Epithelial cell of prostate (primary cell): Measurements from ENCODE around the gene PTCD3.
A peak's percentile ranks its signal among the peaks of the same experiment; 100 is the strongest.

Experiments
- DNase-seq: peaks from one replicate; pipeline ENCODE4 v3.0.0-alpha.2; 2011; ENCODE audit warnings: low read depth, low spot score
- H3K27ac ChIP-seq: fragments of 450-650 bp; 2 replicates; pipeline ENCODE4 v1.5.1; 2017; ENCODE audit warnings: mild to moderate bottlenecking

The PTCD3 gene

DNA sequence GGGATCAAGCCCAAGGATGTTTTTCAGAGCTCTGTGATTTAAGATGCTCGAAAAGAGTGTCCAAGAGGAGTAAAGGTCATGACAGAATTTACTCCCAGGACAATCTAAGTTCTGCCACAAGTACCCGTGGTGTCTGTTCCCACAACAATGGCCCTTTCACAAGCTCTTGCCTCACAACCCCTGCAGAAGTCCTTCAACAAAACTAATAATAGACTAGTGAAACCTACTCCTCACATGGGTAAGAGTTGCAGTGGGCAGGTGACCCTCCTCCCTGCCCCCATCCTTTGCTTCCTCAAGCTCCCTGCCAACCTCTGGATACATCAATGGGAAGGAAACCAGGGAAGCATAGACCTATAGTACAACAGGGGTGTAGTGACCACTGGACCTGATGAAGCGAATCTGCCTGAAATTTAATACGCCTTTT lies 34.9 kb downstream of the PTCD3 start:
- H3K27ac ChIP-seq, result no peak overlapping the region

DNA sequence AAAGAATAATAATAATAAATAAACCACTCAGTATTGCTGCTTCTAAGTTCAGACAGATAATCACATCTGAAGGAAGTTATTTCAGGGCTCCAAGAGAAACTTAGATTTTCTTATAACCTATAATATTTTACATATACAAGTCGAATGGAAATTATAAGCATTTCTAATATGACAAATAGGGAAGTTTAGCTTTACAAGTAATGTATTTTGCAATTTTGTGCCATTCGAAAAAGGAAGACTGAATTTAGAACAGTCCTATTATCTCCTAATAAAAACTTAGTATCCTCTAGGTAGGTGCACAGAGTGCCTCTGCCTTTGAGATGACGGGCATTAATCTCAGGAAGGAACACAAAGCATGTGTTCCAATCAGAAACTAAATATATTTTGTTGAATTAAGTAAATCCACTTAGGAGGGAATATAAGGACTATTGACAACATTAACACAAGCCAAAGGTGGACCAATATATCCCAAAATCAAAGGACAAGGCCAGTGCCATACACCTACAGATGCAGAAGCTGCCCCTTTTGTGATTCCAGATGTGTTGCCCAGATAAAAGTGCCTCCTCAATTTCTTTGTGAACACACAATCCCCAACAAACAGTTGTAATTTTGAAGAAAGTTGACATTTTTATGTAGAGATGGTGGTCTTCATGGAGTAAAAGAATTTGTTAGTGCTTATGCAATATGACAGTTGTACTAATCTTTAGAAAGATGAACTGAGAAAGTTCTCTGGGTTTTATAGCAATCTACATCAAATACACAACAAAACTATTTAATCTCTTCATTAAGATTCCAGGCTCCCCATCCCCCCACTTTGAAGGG lies 36.6 kb downstream of the PTCD3 start:
- no peak for DNase-seq

More for the DNA sequence above, 34.9 kb downstream of the PTCD3 start:
- DNase-seq, result no peak

DNA sequence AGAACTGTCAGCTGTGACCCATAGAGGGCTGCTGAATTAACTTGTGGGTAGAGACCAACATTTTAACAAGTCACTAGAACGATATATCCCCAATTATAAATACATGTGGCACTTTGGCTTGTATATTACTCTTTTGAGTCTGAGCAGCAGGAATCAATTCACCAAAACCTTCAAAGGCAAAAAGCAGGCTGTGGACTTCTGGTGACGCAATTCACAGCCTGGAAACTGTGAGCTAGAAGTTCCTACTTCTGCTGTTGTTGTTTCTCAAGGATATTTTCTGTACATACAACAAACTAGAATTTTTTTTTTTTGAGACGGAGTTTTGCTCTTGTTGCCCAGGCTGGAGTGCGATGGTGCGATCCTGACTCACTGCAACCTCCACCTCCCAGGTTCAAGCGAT lies 37.3 kb downstream of the PTCD3 start:
- no peak overlapping the region for H3K27ac ChIP-seq
- no peak for DNase-seq

More for the DNA sequence above, 36.6 kb downstream of the PTCD3 start:
- H3K27ac ChIP-seq, result no peak overlapping the region

DNA sequence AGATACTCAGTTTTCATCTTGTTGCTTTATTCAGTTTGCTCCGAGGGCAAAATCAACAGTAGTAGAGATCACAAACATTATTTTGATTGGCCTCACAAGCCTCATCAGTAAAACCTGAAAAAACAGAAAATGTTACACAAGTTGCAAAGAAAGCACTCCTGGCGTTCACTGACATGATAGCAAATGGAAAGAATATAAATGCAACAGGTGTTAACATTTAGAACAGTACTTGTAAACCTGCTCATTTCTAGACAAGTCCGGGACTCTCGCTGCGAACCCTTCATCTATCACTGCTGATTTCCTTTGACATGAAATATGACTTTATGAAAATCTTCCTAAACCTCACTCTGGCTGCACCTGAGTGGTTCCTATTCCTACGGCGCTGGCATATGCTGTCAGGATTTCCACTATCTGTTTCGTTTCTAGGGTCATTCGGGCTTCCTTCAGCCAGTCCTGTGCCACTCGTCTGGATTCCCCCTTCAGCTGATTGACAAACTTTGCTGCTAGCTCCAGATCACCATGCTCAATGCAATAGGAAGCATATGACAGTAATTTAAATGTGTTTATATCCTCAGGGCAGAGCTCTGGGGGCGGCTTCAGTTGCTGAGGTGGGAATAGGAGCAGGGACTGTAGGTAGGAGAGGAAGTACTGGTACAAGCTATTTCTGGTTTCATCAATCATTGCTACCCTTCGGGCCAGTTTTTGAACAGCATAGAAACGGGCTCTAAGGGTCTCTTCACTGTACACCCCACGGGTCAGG lies 38.1 kb downstream of the PTCD3 start:
- DNase-seq, result no peak
- no peak overlapping the region for H3K27ac ChIP-seq

DNA sequence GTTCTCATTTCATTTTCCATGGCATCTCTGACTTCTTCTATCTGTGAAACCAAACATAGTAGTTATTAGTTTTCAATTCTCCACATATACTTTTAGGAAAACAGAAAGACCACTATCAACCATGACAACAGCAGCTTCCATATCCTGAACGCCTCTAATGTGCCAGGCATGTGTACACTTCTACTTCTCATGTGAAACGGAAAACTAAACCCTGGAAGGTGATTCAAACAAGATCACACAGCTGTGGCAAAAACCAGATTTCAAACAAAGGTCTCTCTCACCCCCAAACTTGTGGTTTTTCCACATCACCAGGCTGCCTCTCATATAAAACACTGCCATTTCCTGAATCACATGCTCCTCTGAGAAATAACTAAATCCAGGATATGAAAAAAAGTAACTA lies 41.8 kb downstream of the PTCD3 start:
- H3K27ac ChIP-seq, result no peak overlapping the region
- no peak for DNase-seq

DNA sequence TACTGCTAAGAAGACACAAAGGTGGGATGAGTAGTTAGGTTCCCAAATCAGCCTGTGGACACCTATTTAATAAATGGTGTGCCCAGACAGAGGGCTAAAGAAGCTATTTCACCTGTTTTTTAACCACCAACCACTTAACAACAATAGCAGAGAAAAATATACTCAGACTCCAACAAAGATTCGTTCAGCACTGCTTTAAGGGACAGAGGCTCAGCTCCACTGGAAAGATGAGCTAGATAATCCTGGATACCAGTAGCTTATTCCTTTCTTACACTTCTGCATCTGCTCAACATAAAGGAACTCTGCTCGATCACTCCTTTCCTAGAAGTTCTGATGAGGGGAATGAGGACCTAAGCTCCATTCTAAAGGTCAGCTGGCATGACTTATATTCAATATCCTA lies 44.5 kb downstream of the PTCD3 start:
- no peak overlapping the region for H3K27ac ChIP-seq
- no peak for DNase-seq

DNA sequence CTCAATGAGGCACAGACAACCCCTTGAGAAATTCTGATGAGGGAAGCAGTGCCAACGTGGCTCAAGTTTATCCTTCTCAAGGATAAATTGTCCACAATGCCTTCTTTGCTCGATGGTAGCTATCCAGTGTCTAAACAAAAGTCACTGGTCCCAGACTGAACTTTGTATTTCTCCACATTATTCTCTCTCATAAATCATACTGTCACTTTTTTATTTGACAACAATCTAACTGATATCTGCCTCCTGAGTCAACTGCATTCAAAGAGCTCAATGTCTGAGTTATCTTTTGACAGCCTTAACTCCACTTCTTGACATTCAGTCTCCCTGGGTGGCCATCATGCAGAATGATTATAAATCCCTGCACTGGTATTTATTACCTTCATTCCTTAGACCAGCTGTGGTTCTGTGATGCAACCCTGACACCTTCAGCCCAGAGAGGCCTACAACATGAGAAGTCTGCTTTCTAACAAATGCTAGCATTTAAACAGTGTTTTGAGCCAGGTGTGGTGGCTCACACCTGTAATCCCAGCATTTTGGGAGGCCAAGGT lies 51.0 kb downstream of the PTCD3 start:
- no peak for DNase-seq
- H3K27ac ChIP-seq, result no peak overlapping the region

DNA sequence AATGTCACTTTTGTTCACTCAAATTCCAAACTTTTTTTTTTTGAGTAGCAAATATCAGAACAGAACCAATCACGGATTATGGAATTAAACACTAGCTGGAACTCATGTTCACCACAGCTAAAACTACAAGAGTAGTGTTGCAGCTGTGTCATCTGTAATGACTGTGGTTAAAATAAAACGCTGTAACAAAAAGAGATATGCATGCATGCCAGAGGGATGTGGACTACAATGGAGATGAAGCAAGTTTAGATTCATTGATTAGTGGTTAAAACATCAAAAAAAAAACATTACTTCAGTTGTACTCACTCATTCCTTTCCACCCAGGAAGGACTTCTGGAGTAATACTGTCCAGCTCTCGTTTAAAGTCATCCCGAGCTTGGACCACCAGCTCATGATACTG lies 52.3 kb downstream of the PTCD3 start:
- no peak overlapping the region for H3K27ac ChIP-seq
- no peak for DNase-seq

DNA sequence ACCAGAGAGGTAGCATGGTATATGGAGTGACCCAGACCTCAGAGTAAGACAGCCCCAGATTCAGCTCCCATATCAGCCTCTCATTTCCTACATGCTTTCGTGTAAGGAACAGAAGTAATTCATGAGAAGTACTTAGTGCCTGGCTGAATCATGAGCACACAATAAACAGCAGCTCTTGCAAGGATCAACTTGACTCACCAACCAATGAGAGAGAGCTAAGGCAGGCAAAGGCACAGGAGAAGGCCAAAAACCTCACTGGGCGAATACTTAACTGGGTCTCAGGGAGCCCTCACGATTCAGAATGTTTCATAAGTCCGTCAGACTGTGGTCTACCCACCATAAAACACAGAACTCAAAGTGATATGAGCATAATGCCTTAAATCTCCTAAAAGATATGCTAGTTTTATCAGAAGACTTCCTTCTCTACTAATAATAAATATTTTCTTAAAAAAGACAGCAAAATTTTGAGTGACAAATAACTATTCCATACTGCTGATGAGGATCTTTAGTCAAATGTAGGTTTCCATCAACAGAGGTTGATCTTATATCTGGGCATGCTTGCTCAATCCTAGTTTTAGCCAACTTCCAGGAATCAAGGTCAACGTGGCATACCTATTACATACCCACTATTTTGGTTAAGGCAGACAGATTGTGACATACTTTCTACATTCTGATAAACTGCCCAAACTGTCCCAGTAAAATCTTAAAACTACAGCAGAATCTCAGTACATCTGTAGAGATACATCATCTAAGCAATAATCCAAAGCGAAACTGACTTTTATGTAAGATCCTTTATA lies 54.3 kb downstream of the PTCD3 start:
- H3K27ac ChIP-seq, result no peak overlapping the region
- DNase-seq, result no peak

DNA sequence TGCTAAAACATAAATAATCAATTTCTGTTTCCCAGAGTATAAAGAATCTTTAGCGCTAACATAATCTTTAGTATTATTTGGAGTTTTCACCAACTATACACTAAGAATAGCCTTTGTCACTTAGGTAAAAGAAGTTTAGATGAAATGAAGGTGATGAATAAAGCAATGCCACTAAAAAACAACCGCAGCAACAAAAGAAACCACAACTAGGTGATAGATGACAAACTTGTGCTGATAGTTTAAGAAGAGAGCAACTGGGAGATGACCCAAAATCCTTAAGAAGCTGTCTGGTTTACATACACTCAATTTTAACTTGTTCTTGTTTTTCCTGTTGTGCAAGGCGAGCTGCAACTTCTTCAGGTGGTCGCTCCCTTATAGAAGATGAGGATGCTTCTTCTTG lies 64.4 kb downstream of the PTCD3 start:
- no peak overlapping the region for H3K27ac ChIP-seq
- no peak for DNase-seq

DNA sequence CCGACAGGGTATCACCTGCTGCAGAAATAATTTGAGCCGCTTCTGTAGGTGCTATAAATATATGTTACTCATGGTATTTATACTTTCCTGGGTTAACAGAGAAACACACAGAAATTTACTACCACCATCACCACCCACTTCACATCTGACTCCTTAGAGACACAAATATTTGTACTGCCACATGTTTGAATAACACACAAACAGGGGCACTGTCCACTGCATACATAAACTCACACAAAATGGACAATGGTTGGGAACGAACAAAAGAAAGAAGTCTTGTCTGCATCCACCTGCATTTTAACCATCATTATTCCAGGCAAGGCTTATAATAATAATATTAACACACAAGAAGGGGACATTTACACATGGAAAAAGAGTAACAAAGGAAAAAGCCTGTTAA lies 65.3 kb downstream of the PTCD3 start:
- no peak for DNase-seq
- H3K27ac ChIP-seq, result no peak overlapping the region

DNA sequence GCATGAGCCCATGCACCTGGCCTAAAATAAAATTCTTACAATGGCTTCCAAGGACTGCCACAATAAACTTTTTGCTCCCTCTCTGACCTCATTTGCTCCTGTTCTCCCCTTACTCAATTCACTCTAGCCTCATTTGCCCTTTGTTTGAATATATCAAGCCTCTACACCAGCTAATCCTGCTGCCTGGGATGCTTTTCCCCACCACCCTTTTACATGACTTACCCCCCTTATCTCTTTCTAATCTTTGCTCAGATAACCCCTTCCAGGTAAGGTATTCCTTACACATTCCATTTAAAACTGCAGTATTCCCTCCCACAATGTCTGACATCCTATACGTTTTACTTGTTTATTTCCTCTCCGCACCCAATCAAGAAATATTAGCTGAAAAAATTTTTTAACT lies 66.6 kb downstream of the PTCD3 start:
- DNase-seq, result no peak
- H3K27ac ChIP-seq, result no peak overlapping the region

DNA sequence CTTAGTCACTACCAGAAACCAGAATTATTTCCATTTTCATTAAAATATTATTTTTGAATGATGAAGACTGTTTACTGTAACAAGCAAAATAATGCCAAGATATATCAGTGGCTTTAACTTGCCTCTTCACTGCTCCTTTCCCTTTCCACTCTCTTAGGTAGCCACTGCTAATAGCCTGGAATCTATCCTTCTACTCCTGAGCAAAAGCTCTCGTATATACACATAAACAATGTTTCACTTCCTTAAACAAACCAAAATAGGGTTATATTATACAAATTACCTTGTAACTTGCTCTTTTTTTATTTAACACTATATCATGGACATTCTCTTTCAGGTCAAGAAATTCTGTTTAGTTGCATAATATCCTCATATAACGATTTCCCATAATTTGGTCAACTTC lies 68.4 kb downstream of the PTCD3 start:
- H3K27ac ChIP-seq, result no peak overlapping the region
- DNase-seq, result no peak

DNA sequence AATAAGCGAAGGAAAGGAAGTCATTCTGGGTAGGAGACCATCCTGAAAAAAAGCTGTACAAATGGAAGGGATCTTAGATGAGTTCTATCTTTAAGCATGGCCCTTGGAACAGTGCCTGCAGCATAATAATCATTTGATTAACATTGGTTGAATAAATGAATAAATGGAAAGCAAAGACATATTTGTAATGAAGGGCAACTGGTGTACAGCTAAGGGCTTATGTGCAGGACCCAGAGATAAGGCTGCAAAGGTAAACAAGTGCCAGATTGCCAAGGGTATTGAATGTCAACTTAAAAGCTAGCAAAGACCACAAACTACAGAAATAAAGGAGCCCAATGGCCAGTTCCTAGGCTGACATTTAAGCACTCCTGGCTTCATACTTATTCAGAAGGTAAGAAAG lies 69.8 kb downstream of the PTCD3 start:
- no peak overlapping the region for H3K27ac ChIP-seq

DNA sequence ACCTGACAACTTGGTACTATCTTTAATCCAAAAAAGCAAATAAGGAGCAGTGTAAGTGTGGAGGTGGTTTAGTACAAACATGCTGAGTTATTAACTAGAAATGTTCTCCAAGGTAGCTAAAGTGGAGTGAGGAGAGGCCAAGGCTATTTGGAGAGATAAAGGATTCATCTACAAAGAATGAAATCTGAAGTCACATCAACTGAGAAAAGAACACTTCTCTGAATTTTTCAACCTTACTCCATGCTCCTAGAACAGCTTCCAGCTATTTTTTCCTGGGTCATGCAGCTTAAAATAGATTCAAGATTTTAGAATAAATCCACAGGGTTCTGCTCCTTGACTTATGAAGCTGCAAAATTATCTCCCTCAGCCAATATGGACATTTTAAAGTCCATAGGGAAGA lies 70.6 kb downstream of the PTCD3 start:
- H3K27ac ChIP-seq, result no peak overlapping the region
- DNase-seq, result no peak

More for the DNA sequence above, 69.8 kb downstream of the PTCD3 start:
- DNase-seq, result no peak

DNA sequence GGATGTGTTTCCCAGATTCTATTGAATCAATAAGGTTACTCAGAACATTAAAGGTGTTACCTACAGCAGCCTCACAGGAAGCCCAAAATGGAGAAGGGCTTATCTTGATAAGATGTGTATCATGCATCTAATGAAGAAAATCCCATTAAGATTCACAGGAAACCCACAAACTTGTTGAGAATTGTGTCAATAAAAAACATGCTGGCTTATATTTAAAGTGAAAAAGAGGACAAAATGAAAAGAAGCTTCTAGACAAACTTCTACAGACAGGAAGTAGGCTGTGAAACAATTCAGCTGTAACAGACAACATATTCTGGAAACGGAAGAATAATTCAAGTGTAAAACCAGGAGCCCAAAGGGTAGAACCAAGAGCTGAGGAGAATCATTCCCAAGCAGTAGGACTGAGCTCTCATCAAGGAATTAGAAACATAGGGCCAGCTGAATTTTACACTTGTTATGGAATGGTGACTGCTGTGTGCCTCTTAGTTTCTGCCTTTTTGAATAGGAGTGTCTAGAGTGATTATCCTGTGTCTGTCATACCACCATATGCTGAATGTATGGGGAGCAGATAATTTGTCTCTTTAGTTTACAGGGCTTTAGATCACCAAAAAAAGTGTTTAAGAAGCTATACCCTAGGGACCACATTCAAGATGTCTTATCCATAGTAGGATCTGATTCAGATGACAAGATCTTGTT lies 79.6 kb downstream of the PTCD3 start:
- H3K27ac ChIP-seq, result peak overlapping the region; percentile 51
- no peak for DNase-seq

DNA sequence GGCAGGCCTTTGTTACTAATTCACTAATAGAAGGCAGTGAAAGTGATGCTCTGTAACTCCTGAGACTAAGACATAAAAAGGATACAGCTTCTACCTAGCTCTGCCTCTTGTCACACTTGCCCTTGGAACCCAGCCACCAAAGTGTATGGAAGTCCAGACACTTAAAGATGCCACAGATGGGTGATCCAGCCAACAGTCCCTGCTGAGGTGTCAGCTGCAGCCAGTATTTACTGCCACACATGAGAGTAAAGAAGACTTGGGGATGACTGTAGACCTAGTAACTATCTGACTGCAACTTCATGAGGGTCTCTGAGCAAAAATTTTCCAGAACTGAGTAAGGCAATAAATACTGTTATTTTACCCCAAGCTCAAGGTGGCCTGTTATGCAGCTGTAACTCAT lies 80.4 kb downstream of the PTCD3 start:
- H3K27ac ChIP-seq, result no peak overlapping the region
- no peak for DNase-seq

DNA sequence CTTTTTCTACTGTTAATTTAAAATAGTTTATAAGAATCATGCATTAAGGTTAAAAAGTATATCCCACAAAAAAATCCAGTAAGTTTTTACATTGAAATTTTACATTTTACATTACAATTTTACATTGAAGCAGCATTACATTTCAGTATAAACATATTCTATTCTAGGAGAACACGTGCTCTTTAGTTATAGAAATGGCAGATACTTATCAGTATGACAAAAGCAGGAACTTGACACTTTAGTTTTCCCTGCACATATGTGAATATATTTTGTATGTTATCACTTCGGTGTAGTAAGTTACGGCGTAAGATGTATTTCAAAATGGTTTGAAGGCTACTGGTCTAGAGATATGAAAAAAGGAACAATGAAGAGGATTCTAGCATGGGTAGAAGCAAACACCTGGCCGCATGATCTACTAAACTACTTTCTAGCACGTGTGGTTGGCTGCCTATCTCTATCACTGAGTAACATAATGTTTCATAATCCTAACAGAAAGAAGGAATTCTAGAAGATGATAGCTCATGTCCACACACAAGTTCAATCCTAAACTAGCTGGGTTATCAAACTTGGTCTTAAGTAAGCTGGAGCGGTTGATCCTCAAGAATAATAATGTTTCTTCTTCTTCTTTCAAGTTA lies 83.9 kb downstream of the PTCD3 start:
- H3K27ac ChIP-seq, result no peak overlapping the region
- DNase-seq, result no peak
